Neuronal stem cell (in vitro differentiated cells): ENCODE results near the gene SRSF12.

Source experiments
- DNase-seq: peaks from one replicate; pipeline ENCODE4 v3.0.0-alpha.2; 2013; ENCODE audit warnings: low spot score
- H2AFZ ChIP-seq: one replicate; pipeline ENCODE4 v1.6.1; 2013; ENCODE audit warnings: mild to moderate bottlenecking, low read length, inconsistent platforms
- H2AK5ac ChIP-seq: 2 replicates; pipeline ENCODE4 v1.6.1; 2013; ENCODE audit warnings: low read depth, mild to moderate bottlenecking, inconsistent platforms, low read length, moderate library complexity, mixed read lengths
- H2BK120ac ChIP-seq: 2 replicates; pipeline ENCODE4 v1.6.1; 2013; ENCODE audit warnings: low read depth, mild to moderate bottlenecking, inconsistent platforms, low read length, moderate library complexity, mixed read lengths
- H2BK12ac ChIP-seq: one replicate; pipeline ENCODE4 v1.6.1; 2013; ENCODE audit warnings: low read length, inconsistent platforms
- H2BK15ac ChIP-seq: 2 replicates; pipeline ENCODE4 v1.6.1; 2013; ENCODE audit warnings: mild to moderate bottlenecking, low read length, inconsistent platforms, mixed read lengths
- H2BK5ac ChIP-seq: one replicate; pipeline ENCODE4 v1.6.1; 2013; ENCODE audit warnings: inconsistent platforms, mild to moderate bottlenecking, low read length, moderate library complexity
- H3K14ac ChIP-seq: one replicate; pipeline ENCODE4 v1.6.1; 2013; ENCODE audit warnings: low read length, inconsistent platforms
- H3K18ac ChIP-seq: 2 replicates; pipeline ENCODE4 v1.6.1; 2013; ENCODE audit warnings: low read length, inconsistent platforms
- H3K23ac ChIP-seq: 2 replicates; pipeline ENCODE4 v1.6.1; 2013; ENCODE audit warnings: low read depth, mild to moderate bottlenecking, mixed read lengths, low read length, inconsistent platforms; ENCODE audit not compliant: poor library complexity
- H3K27ac ChIP-seq: replicated peaks from 3 replicates; pipeline ENCODE4 v1.5.1; 2013; ENCODE audit warnings: low read length, inconsistent platforms
- H3K27me3 ChIP-seq, 3 experiments: 2 replicates each; pipeline ENCODE4 v1.6.1; 2013; ENCODE audit warnings: low read length in 3 of 3, mild to moderate bottlenecking in 2 of 3, inconsistent platforms in 1 of 3, low read depth in 1 of 3, mixed read lengths in 1 of 3, moderate library complexity in 1 of 3; ENCODE audit not compliant: control insufficient read depth in 3 of 3, insufficient read depth in 3 of 3
- H3K36me3 ChIP-seq, 2 donors: replicated peaks in 1 of 2; 2 replicates each; pipeline ENCODE4 v1.6.1; 2013; ENCODE audit warnings: low read length in 2 of 2; ENCODE audit not compliant: control insufficient read depth in 2 of 2, insufficient read depth in 2 of 2
- H3K4ac ChIP-seq: 2 replicates; pipeline ENCODE4 v1.6.1; 2013; ENCODE audit warnings: inconsistent platforms, mild to moderate bottlenecking, low read length, moderate library complexity
- H3K4me1 ChIP-seq, 2 donors: 1 replicate in 1 of 2; 2 replicates in 1 of 2; pipeline ENCODE4 v1.6.1; 2013; ENCODE audit warnings: low read length in 2 of 2, low read depth in 1 of 2; ENCODE audit not compliant: control insufficient read depth in 2 of 2, insufficient read depth in 1 of 2
- H3K4me2 ChIP-seq: one replicate; pipeline ENCODE4 v1.6.1; 2013; ENCODE audit warnings: mild to moderate bottlenecking, low read length, inconsistent platforms; ENCODE audit not compliant: insufficient read depth, poor library complexity, severe bottlenecking
- H3K4me3 ChIP-seq, 2 donors: 2 replicates each; pipeline ENCODE4 v1.5.1; 2013; ENCODE audit warnings: low read length in 2 of 2, mild to moderate bottlenecking in 2 of 2, inconsistent platforms in 1 of 2, moderate library complexity in 1 of 2
- H3K79me1 ChIP-seq: one replicate; pipeline ENCODE4 v1.6.1; 2013; ENCODE audit warnings: low read depth, mild to moderate bottlenecking, inconsistent platforms, low read length, moderate library complexity
- H3K9ac ChIP-seq: one replicate; pipeline ENCODE4 v1.6.1; 2013; ENCODE audit warnings: mild to moderate bottlenecking, low read depth, low read length, inconsistent platforms; ENCODE audit not compliant: poor library complexity
- H3K9me3 ChIP-seq, 2 donors: replicated peaks in 1 of 2; 2 replicates each; pipeline versions ENCODE3 to v1.6.1; 2013; ENCODE audit warnings: low read length in 2 of 2, mild to moderate bottlenecking in 2 of 2, inconsistent platforms in 1 of 2, low read depth in 1 of 2, mixed read lengths in 1 of 2, moderate library complexity in 1 of 2; ENCODE audit not compliant: control insufficient read depth in 2 of 2, insufficient read depth in 1 of 2
- H4K8ac ChIP-seq: one replicate; pipeline ENCODE4 v1.6.1; 2013; ENCODE audit warnings: low read depth, mild to moderate bottlenecking, inconsistent platforms, low read length, moderate library complexity
- H4K91ac ChIP-seq: one replicate; pipeline ENCODE4 v1.6.1; 2013; ENCODE audit warnings: low read length, low read depth, mild to moderate bottlenecking, inconsistent platforms; ENCODE audit not compliant: poor library complexity
- whole genome bisulfite sequencing, 2 donors: extraction: QIAGEN DNeasy Blood & Tissue Kit; methylation state at CpG; one replicate each; pipeline ENCODE4 v1.1.7; 2013; ENCODE audit warnings: missing lambda C conversion rate in 2 of 2, mixed read lengths in 1 of 2; ENCODE audit not compliant: insufficient read length in 2 of 2, insufficient replicate concordance in 1 of 2; ENCODE audit errors: extremely low coverage in 2 of 2; 5-methylcytosine and 5-hydroxymethylcytosine counted together

The SRSF12 gene

GRCh38 chr6:89100114-89100513 lies 17.8 kb downstream of the SRSF12 start:
- no peaks in the 10 kb centered on the region for H3K27me3 ChIP-seq
- H3K9me3 ChIP-seq = no peaks in the 10 kb centered on the region
- H2AFZ ChIP-seq = no peak overlapping the region
- no peak overlapping the region for H3K14ac ChIP-seq
- no peak overlapping the region for H4K8ac ChIP-seq
- no peak overlapping the region for H3K18ac ChIP-seq
- no peak overlapping the region for H2BK15ac ChIP-seq
- no peak overlapping the region for H2BK120ac ChIP-seq
- H3K9ac ChIP-seq = no peak overlapping the region
- H2BK5ac ChIP-seq = no peak overlapping the region
- no peak overlapping the region for H3K27ac ChIP-seq
- no peak overlapping the region for H2BK12ac ChIP-seq
- H3K79me1 ChIP-seq = no peaks in the 10 kb centered on the region
- H3K36me3 ChIP-seq = peaks cover 3 to 72% of the 10 kb centered on the region in 2 donors
- no peak overlapping the region for H2AK5ac ChIP-seq
- H3K23ac ChIP-seq = no peak overlapping the region
- H4K91ac ChIP-seq = no peak overlapping the region
- H3K4me1 ChIP-seq = no peaks in the 10 kb centered on the region
- H3K4me3 ChIP-seq = no peak overlapping the region
- WGBS, 2 donors = no CpG with 5 or more reads among the region's 2 CpGs
- DNase-seq = no peak
- H3K4ac ChIP-seq = no peak overlapping the region
- no peak overlapping the region for H3K4me2 ChIP-seq

GRCh38 chr6:89098461-89098860 lies 19.4 kb downstream of the SRSF12 start:
- no peak overlapping the region for H2AFZ ChIP-seq
- WGBS, 2 donors = no CpG with 5 or more reads among the region's 8 CpGs
- no peak overlapping the region for H3K14ac ChIP-seq
- peaks cover 3 to 55% of the 10 kb centered on the region in 2 donors for H3K36me3 ChIP-seq
- no peak overlapping the region for H2BK120ac ChIP-seq
- no peak overlapping the region for H2AK5ac ChIP-seq
- no peak overlapping the region for H3K4me3 ChIP-seq
- H4K91ac ChIP-seq = no peak overlapping the region
- no peaks in the 10 kb centered on the region for H3K4me1 ChIP-seq
- no peak overlapping the region for H3K9ac ChIP-seq
- no peaks in the 10 kb centered on the region for H3K9me3 ChIP-seq
- no peaks in the 10 kb centered on the region for H3K27me3 ChIP-seq
- no peak overlapping the region for H3K4me2 ChIP-seq
- no peak overlapping the region for H4K8ac ChIP-seq
- H3K27ac ChIP-seq = no peak overlapping the region
- H2BK15ac ChIP-seq = no peak overlapping the region
- H3K4ac ChIP-seq = no peak overlapping the region
- H2BK12ac ChIP-seq = no peak overlapping the region
- no peak overlapping the region for H3K23ac ChIP-seq
- H3K79me1 ChIP-seq = no peaks in the 10 kb centered on the region
- DNase-seq = no peak
- H2BK5ac ChIP-seq = no peak overlapping the region
- H3K18ac ChIP-seq = no peak overlapping the region

- Histone ChIP-seq H3K18ac (no peak overlapping the region), H3K27ac (no peak overlapping the region), H3K9me3 (no peaks in the 10 kb centered on the region), H2AFZ (no peak overlapping the region), H3K4me1 (peaks cover 1 to 2% of the 10 kb centered on the region in 2 donors), H4K8ac (no peak overlapping the region), H2BK5ac (no peak overlapping the region), H2BK120ac (no peak overlapping the region), H3K4ac (no peak overlapping the region), H3K27me3 (no peaks in the 10 kb centered on the region), H3K4me3 (no peak overlapping the region), H3K4me2 (no peak overlapping the region), H3K23ac (no peak overlapping the region), H4K91ac (no peak overlapping the region), H3K79me1 (no peaks in the 10 kb centered on the region), H2BK15ac (no peak overlapping the region), H2AK5ac (no peak overlapping the region), H3K14ac (no peak overlapping the region), H3K9ac (no peak overlapping the region), H2BK12ac (no peak overlapping the region), H3K36me3 (peaks cover 14 to 32% of the 10 kb centered on the region in 2 donors)
- no peak for DNase-seq
- no CpG with 5 or more reads among the region's 1 CpG for WGBS, 2 donors
Measured at GRCh38 chr6:89087881-89088280, 30.0 kb downstream of the SRSF12 start.

- H3K9me3 ChIP-seq = no peaks in the 10 kb centered on the region
- no peak overlapping the region for H2BK120ac ChIP-seq
- no peak overlapping the region for H2AK5ac ChIP-seq
- H3K9ac ChIP-seq = no peak overlapping the region
- H3K4me3 ChIP-seq = no peak overlapping the region
- no peak overlapping the region for H3K4me2 ChIP-seq
- H3K27me3 ChIP-seq = no peaks in the 10 kb centered on the region
- peaks cover 4 to 7% of the 10 kb centered on the region in 2 donors for H3K4me1 ChIP-seq
- no peak overlapping the region for H2BK5ac ChIP-seq
- no peak overlapping the region for H3K14ac ChIP-seq
- H3K36me3 ChIP-seq = peaks cover 14 to 32% of the 10 kb centered on the region in 2 donors
- H3K27ac ChIP-seq = no peak overlapping the region
- no peak for DNase-seq
- no peak overlapping the region for H4K91ac ChIP-seq
- H4K8ac ChIP-seq = no peak overlapping the region
- H2BK15ac ChIP-seq = no peak overlapping the region
- no peak overlapping the region for H3K4ac ChIP-seq
- H3K23ac ChIP-seq = no peak overlapping the region
- no CpG with 5 or more reads among the region's 12 CpGs for WGBS, 2 donors
- peaks cover 6% of the 10 kb centered on the region for H3K79me1 ChIP-seq
- no peak overlapping the region for H2BK12ac ChIP-seq
- H2AFZ ChIP-seq = no peak overlapping the region
- H3K18ac ChIP-seq = no peak overlapping the region
Measured at GRCh38 chr6:89085409-89086205, 32.3 kb downstream of the SRSF12 start.
